Chondrocyte (in vitro differentiated cells): ENCODE results near the gene ANK2. TPM values are rescaled to one million over a fixed set of nuclear protein-coding genes. Genes with fewer than 3 reads are reported as not detected.

Experiments used
- DNase-seq: peaks from one replicate; pipeline ENCODE4 v3.0.0; 2021; ENCODE audit warnings: mixed read lengths, low spot score
- H3K27ac Mint-ChIP-seq: one replicate; pipeline ENCODE4 v1.8.0; 2021; ENCODE audit warnings: mild to moderate bottlenecking, moderate library complexity, mixed read lengths; ENCODE audit not compliant: unreplicated experiment
- H3K27me3 Mint-ChIP-seq: 2 replicates; pipeline ENCODE4 v1.8.0; 2021; ENCODE audit warnings: low read depth, mixed read lengths
- H3K36me3 Mint-ChIP-seq: 2 replicates; pipeline ENCODE4 v1.8.0; 2021; ENCODE audit warnings: low read depth, mixed read lengths
- H3K4me1 Mint-ChIP-seq: 2 replicates; pipeline ENCODE4 v1.8.0; 2021; ENCODE audit warnings: low read depth, mild to moderate bottlenecking, mixed read lengths
- H3K4me3 Mint-ChIP-seq: one replicate; pipeline ENCODE4 v1.8.0; 2021; ENCODE audit warnings: mild to moderate bottlenecking, moderate library complexity, mixed read lengths; ENCODE audit not compliant: unreplicated experiment
- H3K9me3 Mint-ChIP-seq: 2 replicates; pipeline ENCODE4 v1.8.0; 2021; ENCODE audit warnings: low read depth, mixed read lengths
- total RNA-seq: library from RNA; stranded (reverse); gene quantifications from 3 replicates; pipeline ENCODE4 v1.2.1, GENCODE V29; 2021
- TF ChIP-seq, protein P1 (sequence below): fragments of 200-600 bp; sonication (generic); IDR thresholded peaks from 2 replicates; pipeline ENCODE4 v1.5.0; 2021; ENCODE audit warnings: antibody characterized with exemption, mild to moderate bottlenecking, moderate library complexity

ANK2 gene
- total RNA-seq, 1 donor from 2014 or later = 71.2 TPM

DNA sequence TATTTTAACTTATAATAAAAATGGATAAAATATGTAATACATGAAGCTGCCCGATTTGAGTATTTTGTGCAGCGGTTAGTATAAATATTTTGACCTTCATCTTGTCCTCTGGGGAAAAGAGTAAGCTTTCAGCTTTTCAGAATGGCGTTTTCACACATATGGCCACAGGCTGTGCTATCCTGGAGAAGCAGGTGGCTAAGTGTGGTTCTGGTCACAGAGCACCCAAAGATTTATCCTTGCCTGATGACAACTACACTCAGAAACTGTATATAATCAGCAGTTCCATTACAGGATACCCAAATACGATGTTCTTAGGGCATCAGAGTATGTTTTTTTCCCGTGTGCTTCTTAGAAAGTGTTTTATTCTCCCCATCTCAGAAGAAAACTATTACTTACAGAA is 42.3 kb upstream of the ANK2 start:
- Mint-ChIP-seq H3K27ac (no peak overlapping the region), H3K27me3 (no peaks in the 10 kb centered on the region), H3K4me1 (peaks cover 11% of the 10 kb centered on the region), H3K9me3 (no peaks in the 10 kb centered on the region), H3K36me3 (no peaks in the 10 kb centered on the region), H3K4me3 (no peak overlapping the region)
- TF ChIP-seq, protein P1, sequence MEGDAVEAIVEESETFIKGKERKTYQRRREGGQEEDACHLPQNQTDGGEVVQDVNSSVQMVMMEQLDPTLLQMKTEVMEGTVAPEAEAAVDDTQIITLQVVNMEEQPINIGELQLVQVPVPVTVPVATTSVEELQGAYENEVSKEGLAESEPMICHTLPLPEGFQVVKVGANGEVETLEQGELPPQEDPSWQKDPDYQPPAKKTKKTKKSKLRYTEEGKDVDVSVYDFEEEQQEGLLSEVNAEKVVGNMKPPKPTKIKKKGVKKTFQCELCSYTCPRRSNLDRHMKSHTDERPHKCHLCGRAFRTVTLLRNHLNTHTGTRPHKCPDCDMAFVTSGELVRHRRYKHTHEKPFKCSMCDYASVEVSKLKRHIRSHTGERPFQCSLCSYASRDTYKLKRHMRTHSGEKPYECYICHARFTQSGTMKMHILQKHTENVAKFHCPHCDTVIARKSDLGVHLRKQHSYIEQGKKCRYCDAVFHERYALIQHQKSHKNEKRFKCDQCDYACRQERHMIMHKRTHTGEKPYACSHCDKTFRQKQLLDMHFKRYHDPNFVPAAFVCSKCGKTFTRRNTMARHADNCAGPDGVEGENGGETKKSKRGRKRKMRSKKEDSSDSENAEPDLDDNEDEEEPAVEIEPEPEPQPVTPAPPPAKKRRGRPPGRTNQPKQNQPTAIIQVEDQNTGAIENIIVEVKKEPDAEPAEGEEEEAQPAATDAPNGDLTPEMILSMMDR = no peak
- no peak for DNase-seq

DNA sequence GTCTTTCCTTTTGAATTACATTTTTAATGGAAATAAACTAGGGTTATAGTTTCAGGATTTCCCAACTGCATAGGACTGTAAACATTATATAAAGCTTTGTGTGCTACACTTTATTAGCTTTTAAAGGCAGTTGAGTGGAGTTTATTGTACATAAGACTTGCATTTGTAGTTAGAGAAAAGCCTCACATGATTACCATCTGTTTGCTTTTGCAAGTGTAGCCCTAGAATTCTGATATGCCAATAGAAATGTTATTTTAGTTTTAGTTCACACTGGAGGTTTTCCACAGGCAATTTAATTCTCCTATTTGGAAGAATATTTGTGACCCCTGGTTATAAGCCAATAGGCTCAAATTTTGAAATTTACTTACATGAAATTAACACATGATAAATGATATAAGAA is 41.3 kb upstream of the ANK2 start:
- Mint-ChIP-seq H3K27me3 (no peaks in the 10 kb centered on the region), H3K27ac (no peak overlapping the region)
- TF ChIP-seq, protein P1 = no peak

DNA sequence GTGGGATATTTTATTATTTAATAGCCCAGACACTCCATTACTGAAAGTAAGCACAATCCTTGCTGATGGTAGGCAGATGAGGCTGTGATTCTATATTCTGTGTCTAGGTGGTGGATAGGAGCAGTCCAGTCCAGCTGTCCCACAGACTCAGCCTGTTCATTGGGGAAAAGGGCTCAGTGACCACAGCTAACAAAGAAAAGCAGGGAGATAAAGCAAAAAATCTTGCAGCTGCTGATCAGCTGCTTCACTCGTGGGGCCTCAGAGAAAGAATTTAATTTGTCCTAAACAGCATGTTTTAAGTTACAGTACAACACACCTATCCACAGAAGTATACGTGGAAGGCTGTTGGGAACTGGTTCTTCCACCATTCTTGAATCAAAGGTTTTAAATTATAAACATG is 40.7 kb upstream of the ANK2 start:
- TF ChIP-seq, protein P1 = no peak
- DNase-seq = no peak
- Mint-ChIP-seq H3K36me3 (no peaks in the 10 kb centered on the region), H3K27ac (no peak overlapping the region), H3K9me3 (no peaks in the 10 kb centered on the region), H3K4me3 (no peak overlapping the region), H3K4me1 (peaks cover 20% of the 10 kb centered on the region), H3K27me3 (no peaks in the 10 kb centered on the region)

More for the DNA sequence above, 41.3 kb upstream of the ANK2 start:
- Mint-ChIP-seq H3K4me1 (peaks cover 17% of the 10 kb centered on the region), H3K36me3 (no peaks in the 10 kb centered on the region), H3K4me3 (no peak overlapping the region), H3K9me3 (no peaks in the 10 kb centered on the region)
- DNase-seq = no peak

DNA sequence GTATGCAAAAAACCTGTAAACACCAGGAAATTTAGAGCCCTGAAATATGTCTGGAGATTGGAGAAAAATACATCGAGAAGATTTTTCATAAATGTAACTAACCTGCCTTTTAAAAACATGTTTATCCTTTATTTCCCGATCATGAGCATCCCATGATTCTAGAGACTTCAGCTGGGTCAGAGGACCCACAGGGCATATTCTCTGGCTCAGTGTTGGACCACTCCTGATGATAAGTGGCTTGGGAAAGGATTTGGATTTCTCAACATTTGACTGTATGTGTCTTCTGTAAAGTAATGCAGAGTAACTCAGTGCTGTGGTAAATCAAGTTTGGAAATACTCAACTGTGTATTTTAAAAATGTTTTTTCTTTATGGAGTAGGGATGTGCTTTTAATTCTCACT is 40.0 kb upstream of the ANK2 start:
- TF ChIP-seq, protein P1 = no peak
- no peaks in the 10 kb centered on the region for H3K36me3 Mint-ChIP-seq
- no peak overlapping the region for H3K4me3 Mint-ChIP-seq
- no peaks in the 10 kb centered on the region for H3K27me3 Mint-ChIP-seq
- no peak overlapping the region for H3K27ac Mint-ChIP-seq
- no peaks in the 10 kb centered on the region for H3K9me3 Mint-ChIP-seq
- no peak for DNase-seq
- peaks cover 28% of the 10 kb centered on the region for H3K4me1 Mint-ChIP-seq

DNA sequence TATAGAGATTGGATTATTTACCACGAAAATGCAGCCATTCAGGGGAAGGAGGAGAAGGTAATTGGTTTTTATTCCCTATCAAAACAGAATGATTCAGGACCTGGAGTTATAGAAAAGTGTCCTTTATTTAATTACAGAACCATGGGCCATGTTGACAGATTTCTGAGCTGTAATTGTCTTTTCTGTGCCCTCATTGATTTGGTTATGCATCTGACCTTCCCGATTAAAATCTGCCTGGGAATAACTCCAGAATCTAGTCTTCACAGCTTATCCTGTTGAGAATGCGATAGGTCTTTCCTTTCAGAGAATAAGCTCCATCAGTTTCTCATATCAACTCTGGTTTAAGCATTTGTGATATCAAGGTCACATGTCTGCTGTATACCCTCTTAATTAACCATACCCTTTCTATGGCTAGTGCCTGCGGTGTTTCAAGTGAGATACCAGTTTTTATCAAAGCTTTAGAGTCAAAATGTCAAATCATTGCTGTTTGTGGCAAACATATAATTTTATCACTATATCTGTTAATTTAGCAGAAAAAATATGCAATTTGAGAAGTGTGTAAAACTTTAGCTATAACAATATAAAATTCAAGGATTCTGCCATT is 37.2 kb upstream of the ANK2 start:
- Mint-ChIP-seq H3K36me3 (no peaks in the 10 kb centered on the region), H3K4me3 (no peak overlapping the region), H3K27ac (no peak overlapping the region), H3K9me3 (no peaks in the 10 kb centered on the region), H3K27me3 (no peaks in the 10 kb centered on the region), H3K4me1 (peaks cover 29% of the 10 kb centered on the region)
- no peak for DNase-seq
- TF ChIP-seq, protein P1 = no peak
